GM18861 (cell line): ENCODE results near the gene ATP13A3.
"Not testable (repeated sequence)": the region's sequence is repeated elsewhere in the genome, so short reads cannot be mapped to it uniquely, and the experiment has no call there.

Source experiments
- ATAC-seq: cut with Tn5 transposase; IDR thresholded peaks from one replicate; pipeline ENCODE4 v1.9.1; 2021; ENCODE audit not compliant: unreplicated experiment

The ATP13A3 gene

GRCh38 chr3:194486540-194487288, at the start of gene ATP13A3:
Gene ATP13A3, minus strand, starts transcription at chr3:194487002. Its CDS starts 24,812 bp downstream, at chr3:194462190.
- peak; percentile 65 for ATAC-seq

- ATAC-seq, result not testable (repeated sequence)
Observed at GRCh38 chr3:194535199-194535598, 48.4 kb upstream of the ATP13A3 start.

DNA sequence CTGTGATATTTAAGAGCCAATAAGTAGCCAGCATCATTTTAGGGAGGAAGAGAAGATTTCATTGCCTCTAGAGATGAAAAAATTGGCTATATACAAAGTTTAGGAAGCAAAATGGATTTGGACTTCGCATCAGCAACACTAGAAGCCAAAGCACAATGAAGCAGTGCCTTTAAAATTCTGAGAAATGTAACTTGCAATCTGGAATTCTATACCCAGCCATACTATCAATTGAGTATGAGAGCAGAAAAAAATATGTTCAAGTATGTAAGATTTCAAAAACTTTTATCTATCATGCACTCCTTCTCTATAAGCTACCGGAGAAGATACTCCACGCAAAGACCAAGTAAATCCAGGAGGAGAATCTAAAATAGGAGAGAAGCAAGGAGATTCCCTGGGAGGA, 47.4 kb upstream of the ATP13A3 start:
- no peak for ATAC-seq

DNA sequence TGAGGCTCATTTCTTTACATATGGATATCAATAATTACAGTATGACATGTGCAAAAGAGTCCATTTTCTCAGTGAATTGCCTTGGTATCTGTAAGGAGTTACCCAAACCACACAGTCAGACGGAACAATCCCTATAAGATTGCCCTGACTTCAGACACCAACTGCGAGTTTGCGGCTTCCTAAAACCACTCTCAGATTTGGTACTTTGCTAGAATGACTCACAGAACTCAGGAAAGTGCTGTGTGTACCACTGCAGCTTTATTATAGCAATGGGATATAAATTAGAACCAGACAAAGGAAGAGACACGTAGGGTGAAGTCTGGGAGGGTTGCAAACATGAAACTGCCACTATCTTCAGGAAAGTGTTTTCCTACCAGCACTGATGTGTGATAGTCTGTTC, 45.8 kb upstream of the ATP13A3 start:
- ATAC-seq, result no peak

GRCh38 chr3:194527726-194528125, 40.9 kb upstream of the ATP13A3 start:
- ATAC-seq, result no peak

DNA sequence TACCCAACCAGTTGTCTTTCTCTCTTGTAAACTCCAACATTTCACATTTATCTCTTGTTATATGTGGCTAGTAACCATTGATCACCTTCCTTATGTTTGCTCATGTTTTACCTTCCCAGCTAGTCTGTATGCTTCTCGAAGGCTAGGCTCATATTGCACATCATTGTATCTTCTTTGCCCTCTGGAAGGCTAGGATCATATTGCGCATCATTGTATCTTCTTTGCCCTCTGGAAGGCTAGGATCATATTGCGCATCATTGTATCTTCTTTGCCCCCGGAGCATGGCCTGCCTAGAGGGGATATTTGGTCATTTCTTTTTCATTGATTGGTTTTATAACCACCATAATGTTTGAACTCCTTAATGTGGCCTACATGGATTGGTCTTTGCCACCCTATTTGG, 39.4 kb upstream of the ATP13A3 start:
- no peak for ATAC-seq

DNA sequence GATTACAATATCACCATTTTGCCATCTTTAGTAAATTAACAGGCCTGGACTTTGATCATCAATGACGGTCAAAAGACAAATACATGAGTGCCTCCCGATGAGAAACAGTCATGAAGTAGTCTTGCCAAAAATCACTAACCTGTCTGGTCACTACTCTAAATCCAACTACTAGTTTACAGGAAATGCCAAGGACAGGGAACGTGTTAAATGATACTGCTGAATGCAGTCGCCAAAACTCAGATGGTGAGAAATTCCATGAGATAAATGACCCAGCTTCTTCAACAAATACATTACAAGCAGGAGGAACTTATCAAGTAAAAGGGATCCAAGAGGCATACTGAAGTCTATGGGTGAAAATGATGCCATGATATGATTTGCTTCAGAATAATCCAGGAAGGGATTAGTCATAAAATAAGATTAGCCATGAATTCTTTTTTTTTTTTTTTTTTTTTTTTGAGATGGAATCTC, 35.8 kb upstream of the ATP13A3 start:
- no peak for ATAC-seq

- no peak for ATAC-seq
Observed at GRCh38 chr3:194521510-194522260, 34.9 kb upstream of the ATP13A3 start.

DNA sequence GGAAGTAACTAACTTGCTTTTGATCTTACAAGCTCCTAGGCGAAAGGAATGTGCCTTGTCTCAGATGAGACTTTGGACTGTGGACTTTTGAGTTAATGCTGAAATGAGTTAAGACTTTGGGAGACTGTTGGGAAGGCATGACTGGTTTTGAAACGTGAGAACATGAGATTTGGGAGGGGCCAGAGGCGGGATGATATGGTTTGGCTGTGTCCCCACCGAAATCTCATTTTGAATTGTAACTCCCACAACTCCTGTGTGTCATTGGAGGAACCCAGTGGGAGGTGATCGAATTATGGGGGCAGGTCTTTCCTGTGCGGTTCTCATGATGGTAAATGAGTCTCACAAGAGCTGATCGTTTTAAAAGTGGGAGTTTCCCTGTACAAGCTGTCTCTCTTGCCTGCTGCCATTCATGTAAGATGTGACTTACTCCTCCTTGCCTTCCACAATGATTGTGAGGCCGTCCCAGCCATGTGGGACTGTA, 33.9 kb upstream of the ATP13A3 start:
- peak; percentile 63 for ATAC-seq

GRCh38 chr3:194520201-194520600, 33.4 kb upstream of the ATP13A3 start:
- ATAC-seq, result not testable (repeated sequence)

DNA sequence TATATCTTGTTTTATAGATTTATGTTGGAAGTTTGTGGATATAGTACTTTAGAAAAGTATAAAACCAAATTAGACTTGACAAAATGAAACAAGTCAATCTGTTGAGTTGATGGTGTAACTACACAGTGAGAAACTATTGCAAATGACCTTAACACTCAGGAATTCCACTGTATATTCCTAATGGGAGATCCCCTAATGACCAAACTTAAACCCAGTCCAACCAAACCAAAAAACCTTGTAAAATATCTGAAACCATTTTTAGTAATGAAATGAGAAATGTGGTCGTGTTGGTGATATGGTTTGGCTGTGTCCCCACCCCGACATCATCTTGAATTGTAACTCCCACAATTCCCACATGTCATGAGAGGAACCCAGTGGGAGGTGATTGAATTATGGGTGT, 31.9 kb upstream of the ATP13A3 start:
- ATAC-seq, result no peak

GRCh38 chr3:194517333-194517732, 30.5 kb upstream of the ATP13A3 start:
- ATAC-seq, result no peak

DNA sequence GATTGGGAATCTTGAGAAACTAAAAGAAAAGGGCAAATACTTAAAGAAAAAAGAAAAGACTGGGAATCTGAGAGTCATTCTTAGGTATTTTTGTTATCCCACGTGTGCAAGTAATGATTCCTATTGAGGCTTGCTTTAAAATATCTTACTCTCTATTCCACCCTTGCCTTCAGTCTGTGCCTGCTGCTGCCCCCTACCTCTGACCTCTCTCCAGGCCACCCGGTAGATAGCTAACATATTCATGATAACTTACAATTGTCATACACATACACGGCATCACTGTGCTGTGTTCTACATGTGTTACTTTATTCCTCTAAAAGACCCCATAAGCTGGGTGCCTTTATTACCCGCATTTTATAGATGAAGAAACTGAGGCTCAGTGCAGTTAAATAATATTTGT, 27.8 kb upstream of the ATP13A3 start:
- ATAC-seq, result no peak

- no peak for ATAC-seq
Observed at GRCh38 chr3:194512895-194513601, 26.2 kb upstream of the ATP13A3 start.

DNA sequence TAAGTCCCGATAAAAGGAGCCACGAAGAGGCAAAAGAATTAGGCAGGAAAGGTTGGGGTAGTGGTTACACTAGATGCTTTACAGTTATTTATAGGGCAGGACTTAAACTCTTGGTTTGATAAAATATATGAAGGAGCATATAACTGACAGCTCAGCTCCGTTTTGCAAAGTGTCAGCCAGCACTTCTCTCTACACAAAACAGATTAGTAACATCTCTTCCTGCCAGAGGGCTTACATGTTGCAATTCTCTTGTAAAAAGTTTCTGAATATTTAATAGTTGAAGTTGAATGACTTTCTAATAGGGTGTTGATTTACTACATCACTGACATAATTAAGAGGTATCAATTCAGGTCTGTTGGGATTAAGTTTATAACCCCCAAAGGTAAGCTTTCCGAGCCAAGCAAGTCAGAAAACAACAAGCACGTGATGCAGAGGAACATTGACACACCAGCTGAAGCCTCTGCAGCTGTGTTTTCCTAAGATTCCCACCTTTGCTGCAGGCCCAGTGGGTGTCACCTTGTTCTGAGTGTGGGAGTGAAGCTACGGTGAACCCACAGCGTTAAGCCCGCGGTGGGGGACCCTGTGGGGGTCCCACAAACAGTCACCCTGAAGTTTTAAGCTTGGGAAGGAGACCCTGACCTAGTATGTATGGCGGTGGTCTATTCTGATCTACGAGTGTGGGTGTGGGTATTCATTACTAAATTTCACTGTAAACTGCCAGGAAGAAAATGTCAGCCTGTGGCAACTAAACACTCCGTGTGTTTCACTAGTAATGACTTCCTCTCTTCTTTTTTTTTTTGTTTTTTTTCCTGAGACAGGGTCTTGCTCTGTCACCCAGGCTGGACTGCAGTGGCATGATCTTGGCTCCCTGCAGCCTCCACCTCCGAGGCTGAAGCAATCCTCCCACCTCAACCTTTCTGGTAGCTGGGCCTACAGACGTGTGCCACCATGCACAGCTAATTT, 22.0 kb upstream of the ATP13A3 start:
- no peak for ATAC-seq

GRCh38 chr3:194507571-194507970, 20.8 kb upstream of the ATP13A3 start:
- no peak for ATAC-seq

DNA sequence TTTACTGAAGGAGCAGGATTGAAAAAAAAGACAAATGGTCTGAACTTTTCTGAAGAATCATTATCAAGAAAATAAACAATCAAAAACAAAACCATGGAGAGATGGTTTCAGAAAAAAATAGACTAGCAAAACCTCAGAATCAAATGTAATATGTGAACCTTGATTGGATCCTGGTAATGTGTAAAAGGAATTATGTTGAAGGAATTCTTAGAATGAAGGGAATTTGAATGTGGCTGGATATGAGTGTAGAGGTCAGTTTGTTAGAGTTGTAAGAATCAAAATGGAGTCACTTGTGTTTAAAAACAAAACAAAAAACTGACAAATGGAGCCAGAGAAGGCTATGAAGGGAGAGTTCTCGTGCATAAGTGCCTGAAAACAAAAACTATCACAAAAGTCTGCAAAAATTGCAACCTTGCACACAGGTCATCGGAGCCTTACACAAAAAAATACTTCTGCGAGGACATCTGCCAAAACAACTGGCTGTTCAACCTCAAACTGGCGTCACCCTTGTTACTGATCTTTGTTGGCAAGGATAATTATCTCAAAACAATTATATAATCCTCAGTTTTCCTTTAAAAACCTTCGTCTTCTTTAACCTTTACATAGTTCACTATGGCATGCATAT, 19.1 kb upstream of the ATP13A3 start:
- no peak for ATAC-seq

DNA sequence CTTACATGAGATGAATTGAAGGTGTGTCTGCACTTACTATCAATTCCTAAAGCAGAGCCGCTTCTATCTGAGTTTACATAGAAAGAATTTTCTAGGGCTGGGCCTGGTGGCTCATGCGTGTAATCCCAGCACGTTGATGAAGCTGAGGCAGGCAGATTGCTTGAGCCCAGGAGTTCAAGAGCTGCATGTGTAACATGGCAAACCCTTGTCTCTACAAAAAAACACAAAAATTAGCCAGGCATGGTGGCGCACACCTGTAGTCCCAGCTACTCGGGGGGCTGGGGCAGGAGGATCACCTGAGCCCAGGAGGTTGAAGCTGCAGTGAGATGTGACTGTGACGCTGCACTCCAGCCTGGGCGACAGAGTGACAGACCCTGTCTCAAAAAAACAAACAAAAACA, 18.1 kb upstream of the ATP13A3 start:
- ATAC-seq, result no peak

DNA sequence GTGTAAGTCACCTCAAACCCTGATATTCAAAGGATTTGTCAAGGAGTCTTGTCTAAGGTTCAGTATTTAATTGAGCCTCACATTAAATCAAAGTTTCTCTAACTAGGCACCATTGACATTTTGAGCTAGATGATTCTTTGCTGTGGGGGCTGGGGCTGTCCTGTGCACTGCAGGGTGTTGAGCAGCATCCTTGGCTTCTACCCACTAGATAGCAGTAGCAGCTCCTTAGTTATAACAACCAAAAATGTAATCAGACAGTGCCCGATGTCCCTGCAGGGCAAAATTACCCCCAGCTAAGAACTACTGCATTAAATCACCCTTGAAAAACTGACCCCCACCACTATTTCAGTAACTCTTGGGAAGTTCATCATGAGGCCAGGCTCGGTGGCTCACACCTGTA, 17.3 kb upstream of the ATP13A3 start:
- no peak for ATAC-seq

- no peak for ATAC-seq
Observed at GRCh38 chr3:194503081-194503531, 16.3 kb upstream of the ATP13A3 start.
